ENCODE results near the gene SMIM35.

The SMIM35 gene

DNA sequence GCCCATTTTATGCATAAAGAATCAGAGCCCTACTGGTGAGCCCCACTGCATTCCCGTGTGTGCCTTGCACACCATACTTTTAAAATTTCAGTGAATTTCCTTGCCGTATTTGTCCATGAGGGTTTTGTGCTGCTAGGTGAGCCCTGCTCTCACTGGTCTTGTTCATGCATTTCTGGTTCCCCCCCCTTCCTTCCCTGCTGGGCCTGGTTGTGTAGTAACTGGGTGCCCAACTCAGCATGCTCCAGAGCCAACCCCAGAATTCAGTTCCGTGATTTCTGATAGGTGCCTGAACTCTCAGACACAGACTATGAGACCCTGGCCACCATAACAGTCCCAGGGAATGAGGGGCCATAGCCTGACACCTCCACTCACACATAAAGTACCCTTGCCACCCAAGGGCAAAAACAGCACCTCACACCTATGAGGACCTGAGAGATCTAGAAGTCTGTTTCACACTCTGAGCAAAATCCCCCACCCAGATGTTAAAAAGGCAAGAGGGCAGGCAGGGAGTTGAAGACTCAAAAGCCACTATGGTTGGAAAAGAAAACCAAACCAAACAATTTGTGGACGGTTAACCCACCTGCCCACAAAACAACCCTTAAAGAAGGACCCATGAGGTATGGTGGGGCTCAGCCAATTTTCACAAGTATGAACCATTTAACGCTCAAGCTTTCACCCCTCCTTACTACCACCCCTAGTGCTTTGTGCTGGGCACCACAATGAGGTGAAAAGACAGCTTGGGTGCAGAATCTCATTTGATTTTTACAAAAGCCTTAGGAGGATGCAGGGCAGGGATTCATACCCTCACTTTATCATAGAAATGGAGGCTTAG is 117.4 kb downstream of the SMIM35 start:
- no peak for DNase-seq (ENCODE audit: extremely low read depth in 1 of 2, low read depth in 1 of 2)

DNA sequence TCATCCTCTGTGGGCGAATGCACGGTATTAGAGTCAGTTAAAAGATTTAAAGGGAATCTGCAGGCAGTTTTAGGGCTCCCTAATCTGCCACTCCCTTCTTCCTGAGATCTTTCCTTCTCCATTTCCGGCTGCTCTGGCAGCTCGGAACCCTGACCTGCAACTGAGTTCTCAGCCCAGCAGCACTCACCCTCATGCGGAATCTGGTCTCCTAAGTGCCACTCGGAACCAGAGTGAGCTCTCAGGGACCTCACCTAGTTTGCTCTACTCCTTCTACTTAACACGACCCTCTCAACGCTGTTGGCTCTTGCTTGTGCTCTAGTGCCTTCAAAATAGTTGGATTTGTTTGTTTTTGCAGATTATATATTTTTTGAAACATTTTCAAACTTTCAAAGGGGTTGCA is 119.9 kb downstream of the SMIM35 start:
- DNase-seq (ENCODE audit: extremely low read depth in 1 of 2, low read depth in 1 of 2), result no peak

DNA sequence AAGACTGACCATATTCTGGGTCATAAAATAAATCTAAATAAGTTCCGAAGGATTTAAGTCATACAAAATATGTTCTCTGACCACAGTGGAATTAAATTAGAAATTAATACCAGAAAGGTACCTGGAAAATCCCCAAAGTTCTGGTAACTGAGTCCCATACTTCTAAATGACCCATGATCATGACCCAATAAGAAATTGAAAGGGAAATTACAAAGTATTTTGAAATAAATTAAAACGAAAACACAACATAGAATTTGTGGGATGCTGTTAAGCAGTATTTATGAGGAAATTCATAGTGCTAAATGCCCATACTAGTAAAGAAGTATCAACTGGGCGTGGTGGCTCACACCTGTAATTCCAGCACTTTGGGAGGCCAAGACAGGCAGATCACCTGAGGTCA is 123.9 kb downstream of the SMIM35 start:
- DNase-seq (ENCODE audit: extremely low read depth in 1 of 2, low read depth in 1 of 2), result no peak

DNA sequence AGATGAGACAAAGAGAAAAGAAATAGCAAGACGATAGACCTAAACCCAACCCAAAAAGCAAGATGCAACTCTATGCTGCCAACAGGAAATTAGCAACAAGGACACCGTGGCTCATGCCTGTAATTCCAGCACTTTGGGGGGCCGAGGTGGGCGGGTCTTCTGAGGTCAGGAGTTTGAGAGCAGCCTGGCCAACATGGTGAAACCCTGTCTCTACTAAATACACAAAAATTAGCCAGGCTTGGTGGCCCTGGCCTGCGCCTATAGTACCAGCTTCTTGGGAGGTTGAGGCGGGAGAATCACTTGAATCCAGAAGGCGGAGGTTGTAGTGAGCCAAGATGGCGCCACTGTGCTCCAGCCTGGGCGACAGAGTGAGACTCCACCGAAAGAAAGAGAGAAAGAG is 124.9 kb downstream of the SMIM35 start:
- no peak for DNase-seq (ENCODE audit: extremely low read depth in 1 of 2, low read depth in 1 of 2)

DNA sequence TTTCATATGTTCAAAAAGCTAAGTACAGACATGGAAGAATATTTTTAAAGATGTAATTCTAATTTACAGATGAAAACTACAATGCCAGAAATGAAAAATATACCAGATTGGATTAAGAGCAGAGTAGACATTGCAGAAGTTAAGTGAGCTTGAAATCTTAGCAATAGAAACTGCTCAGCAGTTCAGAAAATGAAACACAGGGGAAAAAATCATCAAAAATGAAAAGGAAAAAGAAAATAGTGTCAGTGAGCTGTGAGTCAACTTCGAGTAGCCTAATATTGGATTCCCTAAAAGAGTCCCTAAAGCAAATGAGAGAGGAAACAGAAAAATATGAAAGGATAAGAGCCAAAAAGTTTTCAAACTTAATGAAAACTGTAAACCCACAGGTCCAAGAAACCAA is 126.4 kb downstream of the SMIM35 start:
- DNase-seq (ENCODE audit: extremely low read depth in 1 of 2, low read depth in 1 of 2), result no peak

DNA sequence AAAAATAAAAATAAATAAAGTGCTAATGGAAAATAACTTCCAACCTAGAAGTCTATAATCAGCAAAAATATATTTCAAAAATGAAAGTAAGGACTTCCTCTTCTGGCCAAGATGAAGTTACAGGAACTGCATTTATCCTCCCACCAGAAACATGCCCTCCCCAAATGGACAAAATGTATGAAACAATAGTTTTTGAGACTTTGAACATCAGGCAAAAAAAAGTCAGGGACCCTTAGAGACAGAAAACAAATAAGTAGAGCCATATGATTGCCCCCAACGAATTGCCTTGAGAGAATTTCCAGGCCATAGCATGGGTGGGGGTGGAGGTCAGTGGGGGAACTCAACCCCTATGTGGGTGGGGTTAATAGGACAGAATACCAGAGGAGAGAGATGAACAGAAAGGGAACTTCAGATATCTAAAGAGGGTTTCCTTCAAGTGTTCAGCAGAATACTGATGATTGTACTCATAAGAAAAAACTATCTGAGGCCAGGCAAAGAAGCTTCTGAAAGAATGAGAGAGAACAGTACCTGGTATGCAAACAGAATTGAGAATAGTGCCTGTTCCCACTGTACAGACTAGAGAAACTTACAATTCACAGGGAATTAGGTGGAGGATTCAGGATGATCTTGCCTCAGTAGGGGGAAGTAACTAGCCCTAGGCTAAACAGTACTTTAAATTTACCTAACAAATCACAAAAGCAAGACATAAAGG is 127.2 kb downstream of the SMIM35 start:
- DNase-seq (ENCODE audit: extremely low read depth in 1 of 2, low read depth in 1 of 2), result no peak

DNA sequence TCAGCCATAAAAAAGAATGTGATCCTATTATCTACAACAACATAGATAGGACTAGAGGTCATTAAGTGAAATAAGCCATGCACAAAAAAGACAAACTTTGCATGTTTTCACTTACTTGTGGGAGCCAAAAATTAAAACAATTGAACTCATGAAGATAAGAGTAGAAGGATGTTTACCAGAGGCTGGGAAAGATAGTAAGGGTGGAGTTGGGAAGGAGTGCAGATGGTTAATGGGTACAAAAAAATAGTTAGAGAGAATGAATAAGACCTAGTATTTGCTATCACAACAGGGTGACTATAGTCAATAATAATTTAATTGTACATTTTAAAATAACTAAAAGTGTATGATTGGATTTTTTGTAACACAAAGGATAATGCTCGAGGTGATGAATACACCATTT is 127.8 kb downstream of the SMIM35 start:
- no peak for DNase-seq (ENCODE audit: extremely low read depth in 1 of 2, low read depth in 1 of 2)
